Measurements from ENCODE around the gene PRKCH. TPM values are rescaled to one million over a fixed set of nuclear protein-coding genes. Genes with fewer than 3 reads are reported as not detected.

Gene PRKCH
- total and polyA plus RNA-seq, 2 donors from 2014 or later: 8.3 to 47.0 TPM

GRCh38 chr14:61516964-61517653 is 195.7 kb downstream of the PRKCH start:
- peaks cover 0 to 32% (median 19%) of the 10 kb centered on the region in 3 donors for H3K4me1 ChIP-seq (ENCODE audit: control insufficient read depth in 2 of 3, insufficient read depth in 2 of 3, low read depth in 1 of 3, low read length in 3 of 3)
- no peaks in the 10 kb centered on the region for H3K9me3 ChIP-seq (ENCODE audit: control insufficient read depth in 2 of 3, insufficient read depth in 1 of 3, low read length in 3 of 3)
- no peaks in the 10 kb centered on the region for H3K27me3 ChIP-seq (ENCODE audit: control insufficient read depth, insufficient read depth, low read length)
- H3K9ac ChIP-seq (ENCODE audit: low read length in 3 of 3): no peak overlapping the region
- FAIRE-seq: no peak
- TF ChIP-seq CTCF (IDR thresholded peaks at IDR 0.05; ENCODE audit: borderline replicate concordance, extremely low read depth, insufficient read depth): no peak
- intact Hi-C loops (cut with DNase I): no loop called here
- H3K4me3 ChIP-seq (ENCODE audit: low read length in 3 of 3): no peak overlapping the region
- no peak for DNase-seq
- H3K27ac ChIP-seq (ENCODE audit: low read depth in 2 of 2, low read length in 2 of 2): peak overlapping the region in 1 of 2 donors; percentile 73
- H3K36me3 ChIP-seq (ENCODE audit: control insufficient read depth in 2 of 3, insufficient read depth in 3 of 3, low read length in 3 of 3): no peaks in the 10 kb centered on the region

- FAIRE-seq (no peak), DNase-seq (no peak)
- no peaks in the 10 kb centered on the region for H3K27me3 ChIP-seq (ENCODE audit: control insufficient read depth, insufficient read depth, low read length)
- no peaks in the 10 kb centered on the region for H3K9me3 ChIP-seq (ENCODE audit: control insufficient read depth in 2 of 3, insufficient read depth in 1 of 3, low read length in 3 of 3)
- TF ChIP-seq CTCF (IDR thresholded peaks at IDR 0.05; ENCODE audit: borderline replicate concordance, extremely low read depth, insufficient read depth): no peak
- intact Hi-C loops (cut with DNase I): no loop called here
- H3K4me1 ChIP-seq (ENCODE audit: control insufficient read depth in 2 of 3, insufficient read depth in 2 of 3, low read depth in 1 of 3, low read length in 3 of 3): peaks cover 0 to 36% (median 19%) of the 10 kb centered on the region in 3 donors
- no peak overlapping the region for H3K9ac ChIP-seq (ENCODE audit: low read length in 3 of 3)
- peak overlapping the region in 1 of 2 donors; percentile 73 for H3K27ac ChIP-seq (ENCODE audit: low read depth in 2 of 2, low read length in 2 of 2)
- no peak overlapping the region for H3K4me3 ChIP-seq (ENCODE audit: low read length in 3 of 3)
- H3K36me3 ChIP-seq (ENCODE audit: control insufficient read depth in 2 of 3, insufficient read depth in 3 of 3, low read length in 3 of 3): no peaks in the 10 kb centered on the region
Measured at GRCh38 chr14:61517911-61518384, 196.6 kb downstream of the PRKCH start.

GRCh38 chr14:61518403-61518802 is 197.0 kb downstream of the PRKCH start:
- no peak overlapping the region for H3K9ac ChIP-seq (ENCODE audit: low read length in 3 of 3)
- DNase-seq (no peak), FAIRE-seq (no peak)
- TF ChIP-seq CTCF (IDR thresholded peaks at IDR 0.05; ENCODE audit: borderline replicate concordance, extremely low read depth, insufficient read depth): no peak
- no peaks in the 10 kb centered on the region for H3K36me3 ChIP-seq (ENCODE audit: control insufficient read depth in 2 of 3, insufficient read depth in 3 of 3, low read length in 3 of 3)
- H3K27ac ChIP-seq (ENCODE audit: low read depth in 2 of 2, low read length in 2 of 2): no peak overlapping the region
- H3K27me3 ChIP-seq (ENCODE audit: control insufficient read depth, insufficient read depth, low read length): no peaks in the 10 kb centered on the region
- H3K4me1 ChIP-seq (ENCODE audit: control insufficient read depth in 2 of 3, insufficient read depth in 2 of 3, low read depth in 1 of 3, low read length in 3 of 3): peaks cover 0 to 36% (median 19%) of the 10 kb centered on the region in 3 donors
- intact Hi-C loops (cut with DNase I): no loop called here
- no peaks in the 10 kb centered on the region for H3K9me3 ChIP-seq (ENCODE audit: control insufficient read depth in 2 of 3, insufficient read depth in 1 of 3, low read length in 3 of 3)
- H3K4me3 ChIP-seq (ENCODE audit: low read length in 3 of 3): no peak overlapping the region

Measured in kidney (tissue), 14 donors.